ENCODE results near the gene KRTAP5-11. TPM values are rescaled to one million over a fixed set of nuclear protein-coding genes. Genes with fewer than 3 reads are reported as not detected.
"Not testable (repeated sequence)": the region's sequence is repeated elsewhere in the genome, so short reads cannot be mapped to it uniquely, and the experiment has no call there.

KRTAP5-11 gene
- total and polyA plus RNA-seq, 5 donors from 2014 or later, result not detected

DNA sequence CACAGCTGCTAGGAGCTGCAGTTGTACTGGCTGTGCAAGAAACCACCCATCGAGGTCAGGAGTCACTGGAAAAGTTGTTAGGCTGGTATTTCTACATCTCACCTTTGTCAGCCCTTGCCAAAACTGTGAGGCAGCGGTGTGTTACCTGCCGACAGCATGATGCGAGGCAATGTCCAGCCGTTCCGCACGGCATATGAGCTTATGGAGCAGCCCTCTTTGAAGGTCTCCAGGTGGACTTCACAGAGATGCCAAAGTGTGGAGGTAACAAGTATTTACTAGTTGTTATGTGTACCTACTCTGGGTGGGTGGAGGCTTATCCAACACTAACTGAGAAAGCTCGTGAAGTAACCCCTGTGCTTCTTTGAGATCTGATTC lies 6.9 kb upstream of the KRTAP5-11 start:
- not testable (repeated sequence) for H3K27me3 ChIP-seq (ENCODE audit: control insufficient read depth, insufficient read depth, low read length); H3K4me1 Mint-ChIP-seq; H3K36me3 Mint-ChIP-seq; H3K9me3 ChIP-seq (ENCODE audit: control insufficient read depth in 2 of 2, low read length in 2 of 2); H3K4me1 ChIP-seq (ENCODE audit: control insufficient read depth, insufficient read depth, low read length, poor library complexity, severe bottlenecking); ATAC-seq (ENCODE audit: low read depth in 2 of 2); H3K4me3 Mint-ChIP-seq; H3K27ac ChIP-seq (ENCODE audit: insufficient read depth, low read length, poor library complexity, severe bottlenecking); H3K27me3 Mint-ChIP-seq; DNase-seq; H3K27ac Mint-ChIP-seq; H3K9me3 Mint-ChIP-seq; H3K4me3 ChIP-seq (ENCODE audit: low read depth, low read length); H3K36me3 ChIP-seq (ENCODE audit: control insufficient read depth, insufficient read depth, low read length)

DNA sequence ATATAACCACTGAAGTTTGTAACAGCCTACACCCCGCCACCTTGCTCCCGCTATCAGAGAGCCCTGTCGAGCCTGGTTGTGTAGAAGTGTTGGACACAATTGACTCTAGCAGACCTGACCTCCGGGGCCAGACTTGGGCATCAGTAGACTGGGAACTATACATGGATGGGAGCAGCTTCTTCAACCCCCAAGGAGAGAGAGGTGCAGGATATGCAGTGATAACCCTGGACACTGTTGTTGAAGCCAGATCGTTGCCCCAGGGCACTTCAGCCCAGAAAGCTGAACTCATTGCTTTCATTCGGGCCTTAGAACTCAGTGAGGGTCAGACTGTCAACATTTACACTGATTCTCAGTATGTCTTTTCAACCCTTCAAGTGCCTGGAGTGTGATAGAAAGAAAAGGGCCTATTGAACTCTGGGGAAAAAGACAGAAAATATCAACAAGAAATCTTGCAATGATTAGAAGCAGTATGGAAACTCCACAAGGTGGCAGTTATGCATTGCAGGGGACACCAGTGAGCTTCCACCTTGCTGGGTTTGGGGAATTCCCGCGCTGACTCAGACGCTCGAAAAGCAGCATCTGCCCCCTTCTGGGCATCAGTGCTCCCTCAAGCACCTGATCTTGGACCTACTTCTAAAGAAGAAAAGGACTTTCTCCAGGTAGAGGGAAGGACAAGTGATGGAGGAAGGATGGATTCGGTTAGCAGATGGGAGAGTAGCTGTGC lies 6.3 kb upstream of the KRTAP5-11 start:
- H3K36me3 Mint-ChIP-seq; H3K27me3 Mint-ChIP-seq; H3K27ac Mint-ChIP-seq; H3K4me1 ChIP-seq (ENCODE audit: control insufficient read depth, insufficient read depth, low read length, poor library complexity, severe bottlenecking); H3K9me3 ChIP-seq (ENCODE audit: control insufficient read depth in 2 of 2, low read length in 2 of 2); H3K27me3 ChIP-seq (ENCODE audit: control insufficient read depth, insufficient read depth, low read length); H3K27ac ChIP-seq (ENCODE audit: insufficient read depth, low read length, poor library complexity, severe bottlenecking); ATAC-seq (ENCODE audit: low read depth in 2 of 2); H3K4me1 Mint-ChIP-seq; H3K4me3 ChIP-seq (ENCODE audit: low read depth, low read length); H3K36me3 ChIP-seq (ENCODE audit: control insufficient read depth, insufficient read depth, low read length); H3K9me3 Mint-ChIP-seq; H3K4me3 Mint-ChIP-seq: not testable (repeated sequence)
- DNase-seq, result peak in 1 of 3 donors; percentile 34

DNA sequence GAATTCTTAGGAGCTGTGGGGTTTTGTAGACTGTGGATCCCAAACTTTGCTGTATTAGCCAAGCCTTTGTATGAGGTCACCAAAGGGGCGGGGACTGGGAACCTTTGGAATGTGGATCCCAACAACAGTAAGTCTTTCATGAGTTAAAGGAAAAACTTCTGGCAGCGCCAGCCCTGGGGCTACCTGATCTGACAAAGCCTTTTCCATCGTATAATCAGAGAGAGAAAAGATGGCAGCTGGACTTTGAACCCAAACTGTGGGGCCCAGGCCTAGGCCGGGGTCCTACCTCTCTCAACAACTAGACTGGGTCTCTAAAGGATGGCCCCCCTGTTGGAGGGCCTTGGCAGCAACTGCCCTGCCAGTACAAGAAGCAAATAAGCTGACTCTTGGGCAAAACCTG lies 5.6 kb upstream of the KRTAP5-11 start:
- H3K27ac ChIP-seq (ENCODE audit: insufficient read depth, low read length, poor library complexity, severe bottlenecking); H3K27me3 ChIP-seq (ENCODE audit: control insufficient read depth, insufficient read depth, low read length): not testable (repeated sequence)

DNA sequence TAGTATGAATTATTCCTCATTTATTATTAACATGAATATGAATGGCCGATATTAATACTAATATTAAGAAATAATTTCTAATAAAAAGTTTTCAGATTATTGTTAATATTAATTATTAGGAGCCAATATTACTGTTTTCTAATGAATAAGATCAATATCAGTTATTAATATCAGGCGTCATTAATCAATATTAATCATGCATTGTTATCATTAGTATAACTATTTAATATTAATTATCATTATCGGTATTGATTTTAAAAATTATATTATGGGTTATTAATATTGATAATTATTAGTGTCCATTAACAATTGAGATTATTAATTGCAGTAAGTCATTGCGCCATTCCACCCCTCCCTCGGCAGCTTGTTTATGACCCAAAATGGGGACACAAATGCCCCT lies 3.0 kb upstream of the KRTAP5-11 start:
- not testable (repeated sequence) for H3K36me3 Mint-ChIP-seq; H3K4me1 Mint-ChIP-seq; DNase-seq; H3K27me3 Mint-ChIP-seq; H3K9me3 ChIP-seq (ENCODE audit: control insufficient read depth in 2 of 2, low read length in 2 of 2); H3K27ac Mint-ChIP-seq; H3K36me3 ChIP-seq (ENCODE audit: control insufficient read depth, insufficient read depth, low read length); H3K4me1 ChIP-seq (ENCODE audit: control insufficient read depth, insufficient read depth, low read length, poor library complexity, severe bottlenecking); H3K4me3 ChIP-seq (ENCODE audit: low read depth, low read length); H3K27me3 ChIP-seq (ENCODE audit: control insufficient read depth, insufficient read depth, low read length); H3K27ac ChIP-seq (ENCODE audit: insufficient read depth, low read length, poor library complexity, severe bottlenecking); H3K9me3 Mint-ChIP-seq; ATAC-seq (ENCODE audit: low read depth in 2 of 2); H3K4me3 Mint-ChIP-seq

More for the DNA sequence above, 5.6 kb upstream of the KRTAP5-11 start:
- H3K4me1 ChIP-seq (ENCODE audit: control insufficient read depth, insufficient read depth, low read length, poor library complexity, severe bottlenecking); H3K4me1 Mint-ChIP-seq; ATAC-seq (ENCODE audit: low read depth in 2 of 2); H3K9me3 Mint-ChIP-seq; H3K27ac Mint-ChIP-seq; H3K36me3 Mint-ChIP-seq; DNase-seq; H3K4me3 ChIP-seq (ENCODE audit: low read depth, low read length); H3K36me3 ChIP-seq (ENCODE audit: control insufficient read depth, insufficient read depth, low read length); H3K9me3 ChIP-seq (ENCODE audit: control insufficient read depth in 2 of 2, low read length in 2 of 2); H3K27me3 Mint-ChIP-seq; H3K4me3 Mint-ChIP-seq: not testable (repeated sequence)

DNA sequence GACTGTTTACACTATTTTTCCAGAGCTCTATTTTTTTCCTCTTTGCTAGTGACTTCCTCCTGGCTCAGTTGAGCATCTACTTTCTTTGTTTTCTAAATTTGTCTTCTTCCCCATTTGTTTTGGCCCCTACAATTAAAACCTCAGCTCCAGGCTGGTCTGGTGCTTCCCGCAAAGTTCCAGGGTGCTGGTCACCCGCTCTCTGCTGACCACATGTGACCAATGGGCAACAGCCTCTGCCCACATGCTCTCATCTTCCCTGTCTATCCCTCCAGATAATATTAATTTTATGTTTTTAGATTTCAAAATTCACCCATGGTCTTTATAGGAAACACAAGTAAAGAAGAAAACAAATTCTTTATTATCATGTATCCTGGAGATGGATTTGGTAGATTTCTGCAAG lies 294 bp upstream of the KRTAP5-11 start:
- H3K36me3 ChIP-seq (ENCODE audit: control insufficient read depth, insufficient read depth, low read length); H3K4me1 Mint-ChIP-seq; H3K9me3 ChIP-seq (ENCODE audit: control insufficient read depth in 2 of 2, low read length in 2 of 2); H3K4me1 ChIP-seq (ENCODE audit: control insufficient read depth, insufficient read depth, low read length, poor library complexity, severe bottlenecking); H3K4me3 ChIP-seq (ENCODE audit: low read depth, low read length); H3K27me3 ChIP-seq (ENCODE audit: control insufficient read depth, insufficient read depth, low read length); H3K4me3 Mint-ChIP-seq; H3K27me3 Mint-ChIP-seq; ATAC-seq (ENCODE audit: low read depth in 2 of 2); H3K27ac ChIP-seq (ENCODE audit: insufficient read depth, low read length, poor library complexity, severe bottlenecking); H3K9me3 Mint-ChIP-seq; H3K36me3 Mint-ChIP-seq; DNase-seq: not testable (repeated sequence)
- peak overlapping the region in 1 of 3 donors; percentile 63 for H3K27ac Mint-ChIP-seq

DNA sequence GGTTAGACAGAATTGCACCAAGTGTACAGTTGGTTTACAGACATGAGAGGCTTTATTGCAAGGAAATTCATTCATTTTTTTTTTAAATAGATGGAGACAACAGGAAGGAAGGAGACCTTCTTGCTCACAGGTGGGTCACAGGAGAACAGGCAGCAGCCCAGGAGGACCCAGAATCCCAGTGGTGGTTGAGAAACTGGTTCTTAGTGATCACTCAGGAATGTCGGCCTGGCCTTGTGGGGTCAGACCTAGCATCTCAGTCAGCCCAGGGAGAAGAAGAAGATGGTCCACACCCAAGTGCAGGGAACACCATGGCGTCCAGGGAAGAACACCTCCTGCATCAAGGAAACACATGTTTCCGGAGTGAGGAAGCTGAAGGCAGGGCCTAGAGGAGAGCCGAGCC lies 849 bp downstream of the KRTAP5-11 start:
- H3K27ac Mint-ChIP-seq, result no peak overlapping the region
- Histone ChIP-seq H3K4me1 (ENCODE audit: control insufficient read depth, insufficient read depth, low read length, poor library complexity, severe bottlenecking) (no peaks in the 10 kb centered on the region), H3K4me3 (ENCODE audit: low read depth, low read length) (no peak overlapping the region), H3K36me3 (ENCODE audit: control insufficient read depth, insufficient read depth, low read length) (no peaks in the 10 kb centered on the region), H3K27ac (ENCODE audit: insufficient read depth, low read length, poor library complexity, severe bottlenecking) (no peak overlapping the region), H3K27me3 (ENCODE audit: control insufficient read depth, insufficient read depth, low read length) (no peaks in the 10 kb centered on the region), H3K9me3 (ENCODE audit: control insufficient read depth in 2 of 2, low read length in 2 of 2) (no peaks in the 10 kb centered on the region)
- no peak overlapping the region for H3K4me3 Mint-ChIP-seq
- H3K27me3 Mint-ChIP-seq, result peaks cover 5% of the 10 kb centered on the region
- no peaks in the 10 kb centered on the region for H3K36me3 Mint-ChIP-seq
- DNase-seq (no peak), ATAC-seq (ENCODE audit: low read depth in 2 of 2) (no peak)
- H3K4me1 Mint-ChIP-seq, result peaks cover 0 to 2% (median 0%) of the 10 kb centered on the region in 4 donors
- no peaks in the 10 kb centered on the region for H3K9me3 Mint-ChIP-seq

DNA sequence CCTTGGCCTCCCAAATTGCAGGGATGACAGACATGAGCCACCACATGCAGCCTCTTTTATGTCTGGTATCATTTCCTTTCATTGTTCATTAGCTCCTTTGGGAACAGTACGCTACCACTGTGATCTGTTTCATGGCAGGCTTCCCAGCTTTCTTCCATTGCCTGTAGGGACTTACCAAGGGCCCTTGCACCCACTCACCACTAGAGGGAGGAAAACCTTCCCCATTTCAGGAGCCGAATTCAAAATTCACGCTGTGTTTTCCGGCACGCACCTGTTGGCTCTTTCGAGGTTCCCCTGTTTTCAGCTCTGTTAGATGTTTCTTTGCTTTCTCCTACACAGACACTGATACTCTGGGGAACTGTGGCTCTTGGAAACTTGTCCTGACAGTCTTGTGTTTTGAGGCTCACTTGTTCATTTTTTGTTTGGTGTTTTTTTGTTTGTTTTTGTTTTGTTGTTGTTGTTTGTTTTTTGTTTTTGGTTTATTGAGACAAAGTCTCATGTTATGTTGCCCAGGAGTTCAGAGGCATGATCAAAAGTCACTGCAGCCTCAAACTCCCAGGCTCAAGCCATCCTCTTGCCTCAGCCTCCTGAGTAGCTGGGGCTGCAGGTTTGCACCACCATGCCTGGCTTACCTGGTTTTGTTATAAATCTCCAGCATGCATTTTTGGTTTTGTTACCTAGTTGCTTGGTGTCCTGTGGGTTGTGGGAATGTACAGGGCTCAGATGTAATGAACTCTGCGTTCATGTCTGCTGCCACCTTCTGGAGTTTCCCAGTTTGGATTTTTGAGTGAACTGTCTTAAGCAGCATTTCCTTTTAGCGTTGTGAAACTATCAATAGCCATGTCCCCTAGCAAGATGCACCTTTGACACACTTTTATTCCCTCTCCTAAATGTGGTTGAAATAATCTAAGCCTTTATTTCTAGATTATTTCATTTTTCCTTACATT lies 2.3 kb downstream of the KRTAP5-11 start:
- H3K36me3 Mint-ChIP-seq, result no peaks in the 10 kb centered on the region
- H3K4me3 Mint-ChIP-seq, result no peak overlapping the region
- ATAC-seq (ENCODE audit: low read depth in 2 of 2) (no peak), DNase-seq (peak in 1 of 3 donors; percentile 15)
- H3K4me1 Mint-ChIP-seq, result peaks cover 0 to 2% (median 0%) of the 10 kb centered on the region in 4 donors
- H3K9me3 Mint-ChIP-seq, result no peaks in the 10 kb centered on the region
- no peaks in the 10 kb centered on the region for H3K36me3 ChIP-seq (ENCODE audit: control insufficient read depth, insufficient read depth, low read length)
- no peaks in the 10 kb centered on the region for H3K9me3 ChIP-seq (ENCODE audit: control insufficient read depth in 2 of 2, low read length in 2 of 2)
- H3K4me1 ChIP-seq (ENCODE audit: control insufficient read depth, insufficient read depth, low read length, poor library complexity, severe bottlenecking), result no peaks in the 10 kb centered on the region
- no peaks in the 10 kb centered on the region for H3K27me3 ChIP-seq (ENCODE audit: control insufficient read depth, insufficient read depth, low read length)
- H3K27me3 Mint-ChIP-seq, result peaks cover 5% of the 10 kb centered on the region
- no peak overlapping the region for H3K27ac Mint-ChIP-seq
- H3K4me3 ChIP-seq (ENCODE audit: low read depth, low read length), result no peak overlapping the region
- H3K27ac ChIP-seq (ENCODE audit: insufficient read depth, low read length, poor library complexity, severe bottlenecking), result no peak overlapping the region

DNA sequence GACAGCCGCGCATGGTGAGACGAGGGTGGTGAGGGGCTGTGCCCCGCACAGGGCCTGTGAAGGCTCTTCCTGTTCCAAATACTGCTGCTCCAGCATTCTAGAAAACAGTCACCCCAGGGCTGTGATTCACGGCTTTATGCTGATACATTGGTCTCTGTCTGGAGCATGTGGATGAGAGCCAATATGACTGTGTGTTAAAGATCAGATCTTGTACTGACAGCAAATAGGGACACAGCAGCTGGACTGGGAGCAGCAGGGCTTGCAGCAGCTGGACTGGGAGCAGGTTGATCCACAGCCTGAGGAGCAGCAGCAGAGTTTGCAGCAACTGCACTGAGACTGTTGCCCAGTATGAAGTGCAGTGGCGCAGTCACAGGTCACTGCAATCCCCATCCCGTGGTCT lies 3.2 kb downstream of the KRTAP5-11 start:
- H3K9me3 ChIP-seq (ENCODE audit: control insufficient read depth in 2 of 2, low read length in 2 of 2); H3K4me3 Mint-ChIP-seq; H3K36me3 ChIP-seq (ENCODE audit: control insufficient read depth, insufficient read depth, low read length); H3K4me3 ChIP-seq (ENCODE audit: low read depth, low read length); H3K27me3 Mint-ChIP-seq; ATAC-seq (ENCODE audit: low read depth in 2 of 2); H3K27ac Mint-ChIP-seq; H3K4me1 Mint-ChIP-seq; H3K9me3 Mint-ChIP-seq; H3K36me3 Mint-ChIP-seq; H3K4me1 ChIP-seq (ENCODE audit: control insufficient read depth, insufficient read depth, low read length, poor library complexity, severe bottlenecking); H3K27ac ChIP-seq (ENCODE audit: insufficient read depth, low read length, poor library complexity, severe bottlenecking); DNase-seq; H3K27me3 ChIP-seq (ENCODE audit: control insufficient read depth, insufficient read depth, low read length): not testable (repeated sequence)

All from CD4-positive, CD25-positive, alpha-beta regulatory T cell (primary cell).